HEK293T (cell line): ENCODE results near the gene ARIH2.

Experiments
- BHLHE40 ChIP-seq: fragments of 450-650 bp; IDR thresholded peaks from 2 replicates; pipeline ENCODE4 v1.6.1; 2016; ENCODE audit warnings: mild to moderate bottlenecking, moderate library complexity, borderline replicate concordance
- CTBP1 ChIP-seq: fragments of 450-650 bp; IDR thresholded peaks from 2 replicates; pipeline ENCODE4 v1.6.1; 2016; ENCODE audit warnings: borderline replicate concordance
- FOXA1 ChIP-seq: fragments of 450-650 bp; IDR thresholded peaks from 2 replicates; pipeline ENCODE4 v1.6.1; 2016; ENCODE audit warnings: mild to moderate bottlenecking
- FOXK2 ChIP-seq: fragments of 450-650 bp; IDR thresholded peaks from 2 replicates; pipeline ENCODE4 v1.6.1; 2016; ENCODE audit warnings: mild to moderate bottlenecking
- FOXM1 ChIP-seq: fragments of 450-650 bp; IDR thresholded peaks from 2 replicates; pipeline ENCODE4 v1.6.1; 2017; ENCODE audit warnings: mild to moderate bottlenecking, borderline replicate concordance
- NFRKB ChIP-seq: fragments of 450-650 bp; IDR thresholded peaks from 2 replicates; pipeline ENCODE4 v1.6.1; 2016; ENCODE audit warnings: mild to moderate bottlenecking, moderate library complexity
- SP1 ChIP-seq: fragments of 450-650 bp; IDR thresholded peaks from 2 replicates; pipeline ENCODE4 v1.6.1; 2017
- SUZ12 ChIP-seq: fragments of 450-650 bp; IDR thresholded peaks from 2 replicates; pipeline ENCODE4 v1.6.1; 2016; ENCODE audit warnings: mild to moderate bottlenecking
- TARDBP ChIP-seq: fragments of 450-650 bp; IDR thresholded peaks from 2 replicates; pipeline ENCODE4 v1.6.1; 2016
- ZNF384 ChIP-seq: fragments of 450-650 bp; IDR thresholded peaks from 2 replicates; pipeline ENCODE4 v1.6.1; 2016

DNA sequence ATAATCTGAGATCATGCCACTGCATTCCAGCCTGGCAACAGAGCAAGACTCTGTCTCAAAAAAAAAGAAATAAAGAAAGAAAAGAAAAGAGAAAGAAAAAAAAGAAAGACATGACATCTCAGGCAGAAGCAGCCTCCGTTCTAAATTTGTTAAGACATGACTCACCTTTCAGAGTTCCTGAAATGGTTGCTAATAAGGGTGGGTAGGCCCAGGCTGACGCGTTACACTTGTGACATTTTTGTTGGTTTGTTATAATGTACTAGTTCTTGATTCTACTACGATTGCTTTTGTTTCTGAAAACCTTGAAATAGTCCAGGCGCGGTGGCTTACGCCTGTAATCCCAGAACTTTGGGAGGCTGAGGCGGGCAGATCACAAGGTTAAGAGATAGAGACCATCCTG, 41.0 kb upstream of the ARIH2 start:
- TF ChIP-seq FOXA1 (no peak), TARDBP (no peak), SUZ12 (no peak), FOXK2 (no peak), SP1 (no peak), CTBP1 (no peak), FOXM1 (no peak), NFRKB (no peak), BHLHE40 (no peak), ZNF384 (no peak)
